Amygdala (tissue), 56 donors: Measurements from ENCODE around the gene ZNF436.
"Not testable (repeated sequence)": the region's sequence is repeated elsewhere in the genome, so short reads cannot be mapped to it uniquely, and the experiment has no call there.

Source experiments
- DNase-seq, 56 donors: peaks; one replicate each; lab custom pipeline; 2025; lab: John Stamatoyannopoulos, UW

The ZNF436 gene

DNA sequence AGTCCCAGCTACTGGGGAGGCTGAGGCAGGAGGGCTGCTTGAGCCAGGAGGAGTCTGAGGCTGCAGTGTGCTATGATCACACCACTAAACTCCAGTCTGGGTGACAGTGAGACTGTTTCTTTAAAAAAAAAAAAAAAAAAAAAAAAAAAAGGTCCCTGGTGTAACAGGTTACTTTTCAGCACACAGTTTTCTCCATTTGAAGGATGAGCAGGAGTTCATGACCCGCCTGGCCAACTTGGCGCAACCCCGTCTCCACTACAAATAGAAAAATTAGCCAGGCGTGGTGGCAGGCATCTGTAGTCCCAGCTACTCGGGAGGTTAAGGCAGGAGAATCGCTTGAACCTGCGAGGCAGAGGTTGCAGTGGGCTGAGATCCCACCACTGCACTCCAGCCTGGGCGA, 37.9 kb downstream of the ZNF436 start:
- no peak for DNase-seq

DNA sequence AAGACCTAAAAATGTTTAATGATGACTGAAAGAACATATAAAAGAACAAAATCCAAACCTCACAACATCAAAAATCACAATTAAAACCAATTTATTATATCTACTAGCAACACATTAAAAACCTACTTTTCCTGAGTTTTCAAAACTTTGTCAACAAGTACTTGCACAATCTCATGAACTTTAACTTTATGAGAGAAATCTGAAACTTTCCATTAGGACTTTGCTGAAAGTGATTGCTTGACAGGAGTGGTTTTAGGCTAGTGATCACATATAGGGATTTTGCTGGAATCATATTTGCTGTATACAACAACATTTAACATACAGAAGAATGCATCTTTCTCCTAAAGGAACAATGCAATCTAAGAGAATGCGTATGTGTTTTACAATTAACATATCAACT, 38.8 kb downstream of the ZNF436 start:
- no peak for DNase-seq

DNA sequence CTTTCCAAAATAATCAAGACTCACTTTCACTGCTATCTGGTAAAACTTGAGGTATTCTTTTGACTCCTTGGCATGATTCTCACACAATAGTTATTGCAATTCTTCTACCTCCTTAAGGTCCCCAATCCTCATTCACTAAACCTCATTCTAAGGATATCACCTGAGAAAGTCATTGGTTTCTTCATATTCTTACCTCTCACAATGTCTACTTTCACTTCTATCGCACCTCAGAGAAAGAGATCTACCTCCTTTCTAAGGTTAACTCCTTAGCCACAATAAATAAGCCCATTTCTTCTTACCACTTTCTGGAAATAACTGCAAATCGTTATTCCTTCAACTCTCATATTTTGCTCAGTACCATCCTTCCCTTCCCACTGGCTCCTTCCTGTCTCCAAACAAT, 44.2 kb downstream of the ZNF436 start:
- DNase-seq = no peak

DNA sequence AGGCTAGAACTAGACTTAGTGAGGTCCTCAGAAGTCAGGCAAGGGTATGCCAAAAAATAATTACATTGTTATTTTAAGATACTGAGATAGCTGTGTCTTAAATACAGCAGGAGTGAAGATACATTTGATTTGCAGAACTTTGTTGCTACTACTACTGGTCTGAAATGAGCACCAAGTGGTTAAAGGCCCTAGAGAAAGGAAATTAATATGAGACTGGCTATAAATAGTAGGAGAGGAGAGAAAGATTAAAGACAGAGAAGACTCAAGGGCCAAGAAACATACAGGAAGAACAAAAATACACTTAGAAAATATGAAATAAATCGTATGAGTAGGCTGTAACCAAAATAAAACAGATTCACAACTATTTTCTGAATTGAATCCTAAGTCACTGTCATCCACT, 46.9 kb downstream of the ZNF436 start:
- DNase-seq = no peak

DNA sequence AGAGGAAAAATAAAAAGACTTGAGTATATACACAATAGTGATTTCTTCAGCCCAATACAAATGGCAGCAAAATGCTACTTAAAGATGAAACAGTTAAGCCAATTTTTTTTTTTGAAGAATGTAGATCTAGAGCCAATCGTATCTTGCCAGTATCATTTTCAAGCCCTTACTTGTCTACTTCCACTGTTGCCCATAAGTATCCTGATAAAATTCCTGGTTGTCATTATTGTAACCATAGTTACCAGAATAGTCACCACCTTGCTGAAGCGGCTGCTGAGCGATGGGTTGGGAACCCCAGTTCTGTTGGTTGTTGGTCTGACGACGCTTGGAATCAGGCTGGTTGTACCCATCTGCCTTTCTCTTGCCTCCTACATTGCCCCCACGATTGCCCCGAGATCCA, 59.4 kb downstream of the ZNF436 start:
- not testable (repeated sequence) for DNase-seq
